Measurements from ENCODE around the gene FCGR1A. TPM values are rescaled to one million over a fixed set of nuclear protein-coding genes. Genes with fewer than 3 reads are reported as not detected.
"Not testable (repeated sequence)": the region's sequence is repeated elsewhere in the genome, so short reads cannot be mapped to it uniquely, and the experiment has no call there.

Gene FCGR1A
- total RNA-seq, 1 experiment from 2014 or later, result not detected

GRCh38 chr1:149811514-149811889 is 29.0 kb downstream of the FCGR1A start:
- H3K27me3 ChIP-seq (ENCODE audit: insufficient read depth, low read depth); H3K4me1 ChIP-seq (replicated peaks; ENCODE audit: insufficient read depth); H3K9me2 ChIP-seq (ENCODE audit: insufficient read depth); POLR2A ChIA-PET (ENCODE audit: unreplicated experiment); H3K79me2 ChIP-seq (ENCODE audit: low read depth); CTCF ChIA-PET; intact Hi-C loops (cut with micrococcal nuclease; ENCODE audit: unreplicated experiment); H3K9me3 ChIP-seq (ENCODE audit: insufficient read depth, low read depth); H2AFZ ChIP-seq; BruUV-seq (replicated peaks); H4K20me1 ChIP-seq (ENCODE audit: insufficient read depth); H3K36me3 ChIP-seq (ENCODE audit: low read depth): not testable (repeated sequence)
- DNase-seq, result peak in 1 of 2 experiments; percentile 33
- Histone ChIP-seq H3F3A (ENCODE audit: insufficient read depth, low read depth) (peaks cover 13% of the 10 kb centered on the region; the same call in 1 of the 2 replicates), H3K4me2 (peak overlapping the region; percentile 93), H3K4me3 (peak overlapping the region; percentile 65), H3K27ac (peak overlapping the region; percentile 74)

GRCh38 chr1:149811890-149812829 is 29.7 kb downstream of the FCGR1A start:
- CTCF ChIA-PET; H3K9me3 ChIP-seq (ENCODE audit: insufficient read depth, low read depth); H3K27me3 ChIP-seq (ENCODE audit: insufficient read depth, low read depth); intact Hi-C loops (cut with micrococcal nuclease; ENCODE audit: unreplicated experiment); H3K79me2 ChIP-seq (ENCODE audit: low read depth); H4K20me1 ChIP-seq (ENCODE audit: insufficient read depth); H3K36me3 ChIP-seq (ENCODE audit: low read depth); H3K9me2 ChIP-seq (ENCODE audit: insufficient read depth); H3K4me1 ChIP-seq (replicated peaks; ENCODE audit: insufficient read depth): not testable (repeated sequence)
- peak overlapping the region; percentile 93 for H3K4me2 ChIP-seq
- H3K27ac ChIP-seq, result peak overlapping the region; percentile 75
- TSS peak; percentile 85 for BruUV-seq (replicated peaks)
- peak overlapping the region; percentile 77 for H2AFZ ChIP-seq
- POLR2A ChIA-PET (ENCODE audit: unreplicated experiment), result interaction anchor here (0.6 kb wide), 2 partner anchors 175 to 255 kb away, joined by 3 to 6 read pairs; no protein-coding TSS in a partner anchor
- H3F3A ChIP-seq (ENCODE audit: insufficient read depth, low read depth), result peaks cover 13% of the 10 kb centered on the region; the same call in 1 of the 2 replicates
- peak overlapping the region; percentile 60 for H3K4me3 ChIP-seq
- peak; percentile 72 to 93 for DNase-seq

GRCh38 chr1:149812893-149813801 is 30.7 kb downstream of the FCGR1A start:
- H2AFZ ChIP-seq; H3K9me3 ChIP-seq (ENCODE audit: insufficient read depth, low read depth); H3K27me3 ChIP-seq (ENCODE audit: insufficient read depth, low read depth); intact Hi-C loops (cut with micrococcal nuclease; ENCODE audit: unreplicated experiment); POLR2A ChIA-PET (ENCODE audit: unreplicated experiment); H3K79me2 ChIP-seq (ENCODE audit: low read depth); H3K4me1 ChIP-seq (replicated peaks; ENCODE audit: insufficient read depth); H3K9me2 ChIP-seq (ENCODE audit: insufficient read depth); CTCF ChIA-PET; H3K36me3 ChIP-seq (ENCODE audit: low read depth); H4K20me1 ChIP-seq (ENCODE audit: insufficient read depth): not testable (repeated sequence)
- peaks cover 13% of the 10 kb centered on the region; the same call in 1 of the 2 replicates for H3F3A ChIP-seq (ENCODE audit: insufficient read depth, low read depth)
- peak overlapping the region; percentile 75 for H3K27ac ChIP-seq
- peak overlapping the region; percentile 73 for H3K4me2 ChIP-seq
- peak overlapping the region; percentile 60 for H3K4me3 ChIP-seq
- DNase-seq, result peak; percentile 62 to 67
- TSS peak; percentile 100 for BruUV-seq (replicated peaks)

GRCh38 chr1:149820387-149820786 is 37.9 kb downstream of the FCGR1A start:
- CTCF ChIA-PET; H3K9me2 ChIP-seq (ENCODE audit: insufficient read depth); POLR2A ChIA-PET (ENCODE audit: unreplicated experiment); H3K27ac ChIP-seq; BruUV-seq (replicated peaks); DNase-seq; H3K4me1 ChIP-seq (replicated peaks; ENCODE audit: insufficient read depth); H3K27me3 ChIP-seq (ENCODE audit: insufficient read depth, low read depth); intact Hi-C loops (cut with micrococcal nuclease; ENCODE audit: unreplicated experiment); H3K79me2 ChIP-seq (ENCODE audit: low read depth); H3F3A ChIP-seq (ENCODE audit: insufficient read depth, low read depth); H3K4me3 ChIP-seq; H3K9me3 ChIP-seq (ENCODE audit: insufficient read depth, low read depth); H4K20me1 ChIP-seq (ENCODE audit: insufficient read depth); H2AFZ ChIP-seq; H3K36me3 ChIP-seq (ENCODE audit: low read depth); H3K4me2 ChIP-seq: not testable (repeated sequence)

GRCh38 chr1:149826555-149826954 is 44.1 kb downstream of the FCGR1A start:
- CTCF ChIA-PET; POLR2A ChIA-PET (ENCODE audit: unreplicated experiment); H3K4me1 ChIP-seq (replicated peaks; ENCODE audit: insufficient read depth); H4K20me1 ChIP-seq (ENCODE audit: insufficient read depth); H3K4me2 ChIP-seq; H3K27me3 ChIP-seq (ENCODE audit: insufficient read depth, low read depth); intact Hi-C loops (cut with micrococcal nuclease; ENCODE audit: unreplicated experiment); H3K9me2 ChIP-seq (ENCODE audit: insufficient read depth); H3K79me2 ChIP-seq (ENCODE audit: low read depth); H3K4me3 ChIP-seq; BruUV-seq (replicated peaks); H2AFZ ChIP-seq; H3F3A ChIP-seq (ENCODE audit: insufficient read depth, low read depth); H3K36me3 ChIP-seq (ENCODE audit: low read depth); H3K27ac ChIP-seq; DNase-seq; H3K9me3 ChIP-seq (ENCODE audit: insufficient read depth, low read depth): not testable (repeated sequence)

GRCh38 chr1:149831764-149832315 is 49.3 kb downstream of the FCGR1A start:
- H3K4me2 ChIP-seq; H3K27ac ChIP-seq; H3K9me2 ChIP-seq (ENCODE audit: insufficient read depth); H3K9me3 ChIP-seq (ENCODE audit: insufficient read depth, low read depth); H3K27me3 ChIP-seq (ENCODE audit: insufficient read depth, low read depth); H3K79me2 ChIP-seq (ENCODE audit: low read depth); H3F3A ChIP-seq (ENCODE audit: insufficient read depth, low read depth); H3K4me1 ChIP-seq (replicated peaks; ENCODE audit: insufficient read depth); H4K20me1 ChIP-seq (ENCODE audit: insufficient read depth); CTCF ChIA-PET; POLR2A ChIA-PET (ENCODE audit: unreplicated experiment); H3K36me3 ChIP-seq (ENCODE audit: low read depth); H3K4me3 ChIP-seq; intact Hi-C loops (cut with micrococcal nuclease; ENCODE audit: unreplicated experiment); DNase-seq; H2AFZ ChIP-seq: not testable (repeated sequence)
- BruUV-seq (replicated peaks), result TSS peak; percentile 57
